Measurements from ENCODE around the gene LINGO4. TPM values are rescaled to one million over a fixed set of nuclear protein-coding genes. Genes with fewer than 3 reads are reported as not detected.

Gene LINGO4
- total and polyA plus RNA-seq, 2 of the 13 experiments (the other 11 are each of a cell fraction or from before 2014, with no cell fraction given): 0.02 to 0.05 TPM

DNA sequence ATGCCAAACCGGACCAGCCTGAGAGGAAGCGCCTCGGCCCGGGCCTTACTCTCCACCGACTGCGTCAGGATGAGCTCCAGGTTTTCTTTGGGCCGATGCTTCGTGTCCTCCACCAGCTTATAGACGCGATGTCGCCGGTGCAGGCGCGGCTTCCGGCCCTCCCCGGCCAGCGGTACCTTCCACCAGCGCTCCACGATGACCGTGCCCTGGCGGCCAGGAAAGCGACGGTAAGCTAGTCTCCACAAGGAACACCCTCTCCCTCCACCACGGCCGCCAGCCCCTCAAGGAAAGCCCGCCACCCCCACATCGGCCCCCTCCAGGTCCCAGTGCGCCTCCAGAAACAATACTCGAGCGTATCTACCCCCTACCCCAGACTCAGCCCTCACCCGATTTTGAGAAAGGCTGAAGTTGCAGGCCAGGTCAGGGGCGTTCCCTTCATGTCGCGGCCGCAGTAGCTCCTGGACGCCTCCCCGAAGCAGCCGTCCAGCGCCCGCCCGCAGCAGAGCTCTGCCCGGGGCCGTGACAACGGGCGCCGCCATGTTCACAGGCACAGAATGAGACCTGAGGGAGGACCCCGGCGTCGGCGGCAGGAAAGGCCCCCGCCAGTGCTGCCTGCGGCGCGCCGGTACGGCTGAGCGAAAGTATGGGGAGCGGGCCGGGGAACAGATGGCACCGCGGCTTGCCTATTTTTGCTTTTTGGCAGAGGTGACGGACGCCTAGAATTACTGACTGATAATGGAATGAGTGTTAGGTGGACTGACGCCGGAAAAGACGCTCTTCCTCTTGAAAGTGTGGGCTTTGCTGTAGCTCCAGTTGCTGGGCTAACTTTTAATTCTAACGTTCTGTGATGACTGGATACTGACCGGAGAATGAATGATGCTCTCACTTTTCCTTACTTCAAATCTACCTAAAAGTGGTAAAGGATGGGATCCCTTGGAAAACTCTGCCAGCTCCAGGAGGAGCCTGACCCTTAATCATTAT lies 42.0 kb downstream of the LINGO4 start, which contains the start of gene MRPL9 (continued):
- TF ChIP-seq, protein P1, sequence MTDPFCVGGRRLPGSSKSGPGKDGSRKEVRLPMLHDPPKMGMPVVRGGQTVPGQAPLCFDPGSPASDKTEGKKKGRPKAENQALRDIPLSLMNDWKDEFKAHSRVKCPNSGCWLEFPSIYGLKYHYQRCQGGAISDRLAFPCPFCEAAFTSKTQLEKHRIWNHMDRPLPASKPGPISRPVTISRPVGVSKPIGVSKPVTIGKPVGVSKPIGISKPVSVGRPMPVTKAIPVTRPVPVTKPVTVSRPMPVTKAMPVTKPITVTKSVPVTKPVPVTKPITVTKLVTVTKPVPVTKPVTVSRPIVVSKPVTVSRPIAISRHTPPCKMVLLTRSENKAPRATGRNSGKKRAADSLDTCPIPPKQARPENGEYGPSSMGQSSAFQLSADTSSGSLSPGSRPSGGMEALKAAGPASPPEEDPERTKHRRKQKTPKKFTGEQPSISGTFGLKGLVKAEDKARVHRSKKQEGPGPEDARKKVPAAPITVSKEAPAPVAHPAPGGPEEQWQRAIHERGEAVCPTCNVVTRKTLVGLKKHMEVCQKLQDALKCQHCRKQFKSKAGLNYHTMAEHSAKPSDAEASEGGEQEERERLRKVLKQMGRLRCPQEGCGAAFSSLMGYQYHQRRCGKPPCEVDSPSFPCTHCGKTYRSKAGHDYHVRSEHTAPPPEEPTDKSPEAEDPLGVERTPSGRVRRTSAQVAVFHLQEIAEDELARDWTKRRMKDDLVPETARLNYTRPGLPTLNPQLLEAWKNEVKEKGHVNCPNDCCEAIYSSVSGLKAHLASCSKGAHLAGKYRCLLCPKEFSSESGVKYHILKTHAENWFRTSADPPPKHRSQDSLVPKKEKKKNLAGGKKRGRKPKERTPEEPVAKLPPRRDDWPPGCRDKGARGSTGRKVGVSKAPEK (CRISPR knock-in tag; IDR thresholded peaks at IDR 0.05; ENCODE audit: borderline replicate concordance): no peak
- no peak for TF ChIP-seq HNRNPL (IDR thresholded peaks at IDR 0.05; ENCODE audit: low read depth, low read length)
- TF ChIP-seq TIGD3 (CRISPR knock-in tag; IDR thresholded peaks at IDR 0.05; ENCODE audit: borderline replicate concordance): no peak
- TF ChIP-seq ZNF720 (CRISPR knock-in tag; IDR thresholded peaks at IDR 0.05): no peak
- TF ChIP-seq CHD2 (IDR thresholded peaks at IDR 0.05; ENCODE audit: low read depth, low read length): no peak
- no peak for TF ChIP-seq ZNF879 (CRISPR knock-in tag; IDR thresholded peaks at IDR 0.05)
- TF ChIP-seq FOXO1 (CRISPR knock-in tag; IDR thresholded peaks at IDR 0.05): no peak; the same call in 1 of the 2 replicates
- TF ChIP-seq MIXL1 (CRISPR knock-in tag; IDR thresholded peaks at IDR 0.05): no peak
- no peak for TF ChIP-seq DMTF1 (CRISPR knock-in tag; IDR thresholded peaks at IDR 0.05)
- TF ChIP-seq ARNT (IDR thresholded peaks at IDR 0.05): no peak
- 0 out of 2 replicates have a peak, but pooled peaks have one; percentile 19 for TF ChIP-seq ZNF138 (CRISPR knock-in tag; IDR thresholded peaks at IDR 0.05; ENCODE audit: low read depth)
- TF ChIP-seq SALL1 (CRISPR knock-in tag; IDR thresholded peaks at IDR 0.05): peak; percentile 61; the same call in 1 of the 2 replicates
- TF ChIP-seq ZNF3 (CRISPR knock-in tag; IDR thresholded peaks at IDR 0.05): no peak
- TF ChIP-seq MYC (CRISPR knock-in tag; IDR thresholded peaks at IDR 0.05; ENCODE audit: borderline replicate concordance): peak; percentile 66
- TF ChIP-seq BRCA1 (CRISPR knock-in tag; IDR thresholded peaks at IDR 0.05): 0 out of 2 replicates have a peak, but pooled peaks have one; percentile 59
- TF ChIP-seq CBX1 (IDR thresholded peaks at IDR 0.05; ENCODE audit: low read depth): no peak
- TF ChIP-seq PITX1 (CRISPR knock-in tag; IDR thresholded peaks at IDR 0.05): peak; percentile 70
- no peak for TF ChIP-seq RNF2 (conservative IDR thresholded peaks at IDR 0.05; ENCODE audit: low read depth)
- peak; percentile 100 for TF ChIP-seq ZNF850 (CRISPR knock-in tag; conservative IDR thresholded peaks at IDR 0.05)
- TF ChIP-seq, protein P2, sequence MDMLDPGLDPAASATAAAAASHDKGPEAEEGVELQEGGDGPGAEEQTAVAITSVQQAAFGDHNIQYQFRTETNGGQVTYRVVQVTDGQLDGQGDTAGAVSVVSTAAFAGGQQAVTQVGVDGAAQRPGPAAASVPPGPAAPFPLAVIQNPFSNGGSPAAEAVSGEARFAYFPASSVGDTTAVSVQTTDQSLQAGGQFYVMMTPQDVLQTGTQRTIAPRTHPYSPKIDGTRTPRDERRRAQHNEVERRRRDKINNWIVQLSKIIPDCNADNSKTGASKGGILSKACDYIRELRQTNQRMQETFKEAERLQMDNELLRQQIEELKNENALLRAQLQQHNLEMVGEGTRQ (IDR thresholded peaks at IDR 0.05; ENCODE audit: low read depth, low read length): no peak
- TF ChIP-seq, protein P2 (CRISPR knock-in tag; IDR thresholded peaks at IDR 0.05; ENCODE audit: borderline replicate concordance): no peak
- 0 out of 2 replicates have a peak, but pooled peaks have one; percentile 52 for TF ChIP-seq ISX (CRISPR knock-in tag; conservative IDR thresholded peaks at IDR 0.05)

Data from HepG2 (cell line).